Eye (tissue), 1 donor: ENCODE results near the gene DPM2.

ENCODE experiments used
- DNase-seq: peaks from one replicate; pipeline ENCODE4 v3.0.0-alpha.2; 2015

Gene DPM2

DNA sequence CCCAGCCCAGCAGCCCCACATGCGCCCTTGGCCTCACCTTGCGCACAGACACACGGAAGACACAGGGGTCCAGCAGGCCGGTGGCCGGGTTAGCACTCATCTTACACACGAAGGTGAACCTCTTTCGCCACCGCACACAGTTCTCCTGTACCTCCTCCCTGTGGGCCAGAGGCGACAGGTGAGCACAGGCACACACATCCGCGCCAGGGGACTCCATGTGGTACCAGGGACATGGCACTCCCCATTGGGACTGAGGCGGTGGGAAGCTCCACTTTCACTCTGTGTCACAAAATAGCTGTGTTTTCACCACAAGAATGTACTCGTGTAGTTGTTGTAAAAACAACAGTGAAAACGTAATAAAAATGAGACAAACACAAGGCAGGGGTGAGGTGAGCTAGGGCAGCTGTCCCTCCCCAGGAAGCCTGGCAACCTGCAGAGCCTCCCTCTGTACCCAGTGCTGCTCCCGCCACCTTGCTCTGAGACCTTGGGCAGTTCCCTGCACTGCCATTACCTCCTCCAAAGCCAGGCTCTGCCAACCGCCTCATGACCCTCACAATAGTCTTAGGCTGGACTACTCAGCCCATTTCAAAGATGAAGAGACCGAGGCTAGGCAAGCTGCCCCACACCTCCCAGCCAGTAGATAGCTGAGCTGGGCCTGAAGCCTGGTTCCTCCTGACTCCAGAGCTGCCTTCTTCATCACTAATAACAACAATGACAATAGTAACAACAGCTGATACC lies 16.3 kb upstream of the DPM2 start:
- no peak for DNase-seq

DNA sequence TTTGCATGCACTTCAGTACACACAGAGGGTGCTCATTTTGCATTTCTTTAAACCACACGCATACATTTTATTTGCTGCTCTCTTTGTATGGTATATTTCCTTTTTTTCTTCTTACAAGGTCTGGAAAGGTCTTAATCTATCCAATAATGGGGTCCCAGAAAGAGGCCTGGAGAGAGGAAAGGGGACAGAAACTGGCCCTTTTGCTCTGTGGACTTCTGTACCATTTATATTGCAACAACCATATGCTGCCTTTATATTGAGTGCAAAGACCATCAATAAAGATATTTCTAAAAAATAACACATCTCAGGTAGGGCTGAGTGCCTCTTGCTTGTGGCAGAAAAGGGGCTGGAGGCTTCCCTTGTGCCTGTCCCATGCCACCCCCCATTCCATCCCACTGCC lies 15.5 kb upstream of the DPM2 start:
- DNase-seq, result no peak

DNA sequence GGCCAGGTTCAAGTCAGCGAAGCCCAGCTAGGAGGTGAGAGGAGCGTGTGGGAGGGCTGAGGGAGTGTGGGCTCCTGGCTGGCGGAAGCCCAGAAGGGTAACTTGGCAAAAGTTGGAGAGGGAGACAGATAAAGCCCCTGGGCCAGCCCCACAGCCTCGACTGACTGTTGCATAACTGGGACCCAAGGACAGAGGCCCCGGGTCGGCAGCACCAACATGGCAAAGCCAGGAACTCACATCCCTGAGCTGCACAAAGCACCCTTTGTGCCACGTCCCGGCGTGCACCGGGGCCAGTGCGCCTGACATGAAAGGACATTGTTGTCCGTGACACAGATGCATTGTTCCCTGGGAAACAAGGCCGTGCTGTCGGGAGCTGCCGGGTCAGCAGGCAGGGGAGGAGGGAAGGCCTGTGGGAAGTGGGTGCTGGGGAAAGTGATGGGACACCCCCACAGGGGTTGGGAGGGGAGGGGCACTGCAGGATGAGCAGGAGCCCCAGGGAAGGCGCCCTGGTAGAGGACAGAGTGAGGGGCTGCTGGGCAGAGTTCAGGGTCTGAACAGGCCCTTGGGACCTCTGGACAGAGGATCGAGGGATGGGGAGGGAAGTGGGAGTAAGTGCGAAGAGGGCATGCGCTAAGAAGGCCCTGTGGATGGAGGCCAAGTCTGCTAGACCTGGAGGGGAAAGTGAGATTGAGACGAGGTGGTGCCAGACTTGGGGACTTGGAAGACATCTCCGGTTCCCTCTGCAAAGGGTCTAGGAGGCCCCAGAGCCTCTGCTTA lies 13.0 kb upstream of the DPM2 start:
- DNase-seq, result peak; percentile 89

DNA sequence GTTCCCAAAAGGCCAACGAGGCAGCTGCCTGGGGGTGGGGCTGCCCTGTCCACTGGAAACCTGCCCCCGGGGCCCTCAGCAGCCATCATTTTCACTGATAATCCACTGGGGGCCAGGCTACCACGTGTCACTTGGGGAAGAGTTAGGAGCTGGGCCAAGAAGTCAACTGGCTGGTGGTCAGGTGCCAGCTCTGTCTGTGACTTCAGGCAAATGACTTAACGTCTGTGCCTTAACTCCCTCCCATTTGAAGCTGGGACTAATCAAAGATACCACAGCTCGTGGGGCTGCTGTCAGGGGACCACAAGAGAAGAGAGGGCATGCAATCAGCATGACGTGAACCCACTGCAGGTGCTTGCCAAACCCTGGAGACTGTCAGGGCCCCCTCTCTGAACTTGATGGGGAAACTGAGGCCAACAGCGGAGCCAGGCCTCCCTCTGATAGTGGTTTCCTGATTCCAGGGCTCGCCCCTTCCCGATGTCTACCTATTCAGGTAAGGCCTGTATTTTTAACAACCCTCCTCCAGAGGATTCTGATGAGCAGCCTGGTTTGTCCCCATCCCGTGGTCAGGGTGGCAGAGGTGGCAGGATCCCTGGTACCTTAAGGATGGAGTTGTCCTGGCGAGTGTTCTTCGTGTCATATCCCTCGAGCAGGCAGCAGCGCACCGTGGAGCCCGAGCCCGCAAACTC lies 12.3 kb upstream of the DPM2 start:
- DNase-seq, result no peak

DNA sequence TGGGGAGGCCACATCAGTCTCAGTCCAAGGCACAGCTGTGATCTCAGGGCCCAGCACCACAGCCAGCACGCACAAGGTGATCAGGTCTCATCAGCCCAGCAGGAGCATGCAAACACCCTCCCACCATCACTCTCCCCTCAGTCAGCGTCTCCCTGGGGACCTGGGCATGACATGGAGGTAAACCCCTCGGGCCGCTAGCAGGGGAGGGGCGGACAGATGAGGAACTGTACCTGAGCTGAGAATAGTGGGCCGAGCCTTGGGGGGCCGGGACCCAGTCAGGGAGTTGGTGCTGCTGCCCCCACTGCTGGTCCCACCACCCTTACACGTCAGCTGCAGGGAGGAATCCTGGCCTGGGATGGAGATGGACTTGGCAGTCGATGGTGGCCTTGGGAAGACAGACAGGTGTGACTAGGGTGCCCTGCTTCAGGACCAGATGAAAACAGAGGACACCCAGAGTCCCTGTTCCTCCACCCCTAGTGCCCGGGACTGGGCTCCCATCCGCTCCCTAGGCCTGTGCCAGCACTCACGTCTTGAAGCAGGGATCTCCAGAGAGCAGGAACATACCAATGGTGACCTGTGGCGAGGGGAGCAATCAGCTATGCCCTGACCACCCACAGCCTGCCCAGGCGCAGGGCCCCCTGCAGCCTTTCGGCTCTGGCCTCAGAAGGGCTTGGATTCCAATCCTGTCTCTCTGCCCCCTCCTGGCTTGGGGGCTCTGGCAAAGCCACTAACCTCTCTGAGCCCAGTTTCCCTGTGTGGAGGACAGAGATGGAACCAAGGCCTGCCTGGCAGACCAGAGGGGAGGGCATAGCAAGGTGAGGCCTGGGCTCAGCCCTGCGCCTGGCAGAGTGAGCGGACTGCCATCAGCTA lies 10.4 kb upstream of the DPM2 start:
- no peak for DNase-seq

DNA sequence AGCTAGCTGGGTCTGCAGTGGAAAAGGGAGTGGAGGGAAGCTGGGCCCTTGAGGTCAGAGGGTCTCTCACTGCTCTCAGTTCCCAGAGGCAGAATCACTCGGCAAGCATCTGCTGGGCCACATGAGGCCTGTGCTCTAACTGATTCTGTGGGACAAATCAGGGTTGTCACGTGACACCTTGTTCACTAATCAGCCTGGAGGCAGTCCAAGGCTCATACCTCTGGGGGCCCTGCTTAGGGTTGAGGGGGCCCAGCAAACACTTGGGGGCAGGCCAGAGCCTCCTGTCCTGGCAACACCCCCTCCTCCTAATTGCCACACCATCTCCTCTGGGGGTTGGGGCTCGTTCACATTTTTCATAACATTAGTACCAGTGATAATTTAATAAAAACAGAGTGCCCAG lies 9.1 kb upstream of the DPM2 start:
- no peak for DNase-seq

DNA sequence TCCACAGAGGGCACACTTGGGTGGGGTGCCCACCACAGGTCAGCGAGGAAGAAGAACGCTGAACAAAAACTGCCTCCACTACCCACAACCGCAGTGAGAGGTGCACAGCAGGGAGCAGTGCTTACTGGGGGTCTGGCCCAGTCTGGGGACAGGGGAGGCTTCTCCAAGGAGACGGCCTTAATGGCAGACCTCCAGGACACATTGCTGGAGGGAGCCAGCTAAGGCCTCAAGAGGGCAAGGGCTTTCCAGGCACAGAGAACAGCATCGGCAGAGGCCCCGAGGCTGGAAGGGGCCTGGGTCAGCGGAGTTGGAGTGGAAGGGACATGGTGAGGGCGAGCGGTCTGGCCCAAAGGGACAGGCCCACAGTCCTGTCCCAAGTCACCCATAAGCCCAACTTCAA lies 8.3 kb upstream of the DPM2 start:
- DNase-seq, result no peak

DNA sequence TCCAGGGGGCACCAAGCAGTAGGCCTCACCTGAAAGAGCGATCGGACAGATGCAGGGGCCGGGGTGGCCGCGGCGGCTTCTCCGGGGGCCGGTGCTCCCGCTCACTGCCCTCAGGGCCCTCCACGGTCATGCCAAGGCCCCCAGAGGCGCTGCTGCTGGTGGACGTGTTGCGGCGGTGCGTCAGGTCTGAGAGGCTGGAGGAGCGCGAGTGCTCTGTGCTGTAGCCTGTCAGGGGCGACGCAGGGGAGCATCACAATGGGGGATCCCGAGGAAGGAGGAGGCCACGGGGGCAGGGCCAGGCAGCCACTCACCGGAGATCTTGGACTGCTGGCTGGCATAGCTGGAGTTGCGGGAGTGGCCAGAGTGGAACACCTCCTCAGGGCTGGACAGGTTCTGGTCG lies 7.7 kb upstream of the DPM2 start:
- no peak for DNase-seq

DNA sequence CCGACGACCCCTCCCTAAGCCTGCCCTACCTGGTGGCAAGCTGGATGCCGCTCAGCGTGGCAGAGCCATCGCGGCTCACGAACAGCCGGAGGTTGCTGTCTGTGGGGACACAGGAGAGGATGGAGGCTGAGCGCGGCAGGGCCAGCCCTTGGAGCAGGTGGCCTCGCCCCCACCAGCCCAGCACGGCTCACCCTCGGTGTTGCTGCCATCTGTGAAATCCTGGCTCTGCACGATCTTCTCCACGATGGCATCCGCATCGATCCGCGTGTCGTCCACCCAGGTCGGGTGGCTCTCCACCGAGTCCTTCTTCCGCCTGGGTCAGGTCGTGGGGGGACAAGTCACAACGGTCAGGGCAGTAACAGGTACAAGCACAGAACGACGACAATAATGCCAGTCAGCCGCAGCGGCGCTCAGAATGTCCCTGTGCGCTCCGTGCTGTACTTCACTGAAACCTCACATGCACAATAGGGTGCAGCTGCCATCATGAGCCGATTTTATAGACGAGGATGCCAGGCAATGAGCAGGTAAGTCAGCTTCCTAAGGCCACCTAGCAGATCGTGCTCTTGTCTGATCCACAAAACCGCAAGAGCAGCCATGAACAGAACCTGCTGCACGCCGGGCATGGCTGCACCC lies 7.0 kb upstream of the DPM2 start:
- no peak for DNase-seq

DNA sequence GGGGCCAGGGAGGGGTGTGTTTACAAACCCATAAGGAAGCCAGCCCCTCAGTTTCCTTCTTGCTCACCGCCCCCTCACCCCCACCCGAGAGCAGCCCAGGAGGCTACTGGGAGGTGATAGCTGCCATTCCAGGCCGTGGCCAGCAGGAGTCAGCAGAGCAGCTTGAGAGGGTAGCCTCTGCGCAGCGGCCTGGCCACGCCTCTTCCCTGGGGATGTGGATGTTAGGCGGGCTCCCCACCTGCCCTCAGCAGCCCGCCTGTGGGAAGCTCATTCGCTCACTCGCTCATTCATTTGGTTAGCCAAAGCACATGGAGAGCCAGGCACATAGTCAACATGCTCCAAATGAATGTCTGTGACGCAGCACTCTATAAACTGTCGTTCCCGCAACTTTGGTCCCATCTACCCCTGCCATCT lies 6.1 kb upstream of the DPM2 start:
- peak; percentile 84 for DNase-seq

DNA sequence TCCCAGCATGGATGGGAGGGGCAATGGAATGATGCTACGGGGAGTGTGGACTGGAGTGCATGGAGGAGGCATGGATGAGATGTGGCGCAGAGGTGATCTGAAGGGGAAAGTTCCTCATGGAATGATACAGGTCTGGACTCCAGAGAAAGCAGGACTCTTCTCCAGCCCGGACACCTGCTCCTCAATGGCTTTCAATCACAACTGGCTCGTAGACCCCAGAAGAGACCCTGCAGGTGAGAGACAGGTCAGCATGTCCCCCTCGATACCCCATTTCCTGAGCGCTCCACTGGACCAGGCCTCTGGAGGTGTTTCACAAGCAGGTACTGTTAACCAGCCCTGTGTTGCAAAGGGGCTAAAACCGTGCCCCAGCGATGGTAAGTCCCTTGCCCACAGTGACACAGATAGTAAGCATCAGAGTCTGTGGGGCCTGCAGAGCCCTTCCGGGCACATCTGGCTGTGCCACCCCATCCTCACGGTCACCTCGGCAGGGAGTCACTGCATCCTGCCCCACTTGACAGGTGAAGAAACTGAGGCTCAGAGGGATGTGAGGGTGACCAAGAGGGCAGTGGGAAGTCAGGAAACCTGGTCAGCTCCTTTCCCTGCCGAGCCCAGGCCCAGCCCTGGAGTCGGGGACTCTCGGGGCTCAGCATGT lies 5.5 kb upstream of the DPM2 start:
- no peak for DNase-seq

DNA sequence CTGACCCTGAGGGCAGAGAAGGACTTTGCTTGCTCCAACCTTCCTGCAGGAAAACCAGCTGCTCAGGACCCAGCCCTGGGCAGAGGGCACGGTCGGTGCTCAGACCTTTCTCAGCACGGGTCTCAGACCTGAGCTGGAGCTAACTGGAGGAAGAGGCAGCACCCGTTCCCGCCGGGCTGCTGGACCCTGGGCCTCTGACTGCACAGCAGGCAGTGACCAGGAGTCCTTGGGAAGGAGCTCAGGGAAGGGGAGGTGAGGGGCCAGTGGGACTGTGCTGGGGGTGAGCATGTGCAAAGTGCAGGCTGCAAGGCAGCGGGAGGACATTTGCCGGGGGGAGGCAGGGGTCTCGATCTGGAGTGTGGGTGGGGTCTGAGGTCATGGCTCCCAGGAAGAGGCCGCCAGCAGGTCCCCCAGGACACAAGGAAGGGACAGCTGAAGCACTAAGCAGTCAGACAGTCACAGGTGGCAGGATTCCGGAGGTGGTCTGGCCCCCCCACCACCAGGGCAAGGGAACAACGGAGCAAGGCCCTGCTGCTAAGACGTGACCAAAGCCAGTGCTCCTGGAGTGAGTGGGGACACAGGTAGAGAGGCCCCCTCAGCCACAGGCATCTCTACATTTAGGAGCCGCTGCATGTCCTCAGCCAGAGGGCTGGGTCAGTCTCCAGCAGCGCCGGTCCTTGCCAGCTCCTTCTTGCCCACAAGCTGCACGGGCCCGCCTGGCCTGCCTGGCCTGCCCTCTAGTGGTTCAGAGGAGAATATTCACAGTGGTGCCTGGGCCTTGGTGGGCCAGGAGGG lies 4.8 kb upstream of the DPM2 start:
- peak; percentile 80 for DNase-seq

DNA sequence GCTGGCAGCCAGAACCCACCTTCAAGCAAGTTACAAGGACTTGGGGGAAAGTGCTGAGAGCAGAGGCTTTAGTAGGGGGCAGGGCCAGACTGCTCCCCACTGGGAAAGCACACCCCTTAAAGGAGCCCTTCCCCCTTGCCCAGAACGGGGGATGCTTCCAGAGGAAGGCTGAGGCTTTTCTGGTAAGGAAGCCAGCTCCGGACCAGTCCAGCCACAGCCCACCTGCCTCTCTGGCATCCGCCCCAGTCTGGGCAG lies 4.2 kb upstream of the DPM2 start:
- no peak for DNase-seq

DNA sequence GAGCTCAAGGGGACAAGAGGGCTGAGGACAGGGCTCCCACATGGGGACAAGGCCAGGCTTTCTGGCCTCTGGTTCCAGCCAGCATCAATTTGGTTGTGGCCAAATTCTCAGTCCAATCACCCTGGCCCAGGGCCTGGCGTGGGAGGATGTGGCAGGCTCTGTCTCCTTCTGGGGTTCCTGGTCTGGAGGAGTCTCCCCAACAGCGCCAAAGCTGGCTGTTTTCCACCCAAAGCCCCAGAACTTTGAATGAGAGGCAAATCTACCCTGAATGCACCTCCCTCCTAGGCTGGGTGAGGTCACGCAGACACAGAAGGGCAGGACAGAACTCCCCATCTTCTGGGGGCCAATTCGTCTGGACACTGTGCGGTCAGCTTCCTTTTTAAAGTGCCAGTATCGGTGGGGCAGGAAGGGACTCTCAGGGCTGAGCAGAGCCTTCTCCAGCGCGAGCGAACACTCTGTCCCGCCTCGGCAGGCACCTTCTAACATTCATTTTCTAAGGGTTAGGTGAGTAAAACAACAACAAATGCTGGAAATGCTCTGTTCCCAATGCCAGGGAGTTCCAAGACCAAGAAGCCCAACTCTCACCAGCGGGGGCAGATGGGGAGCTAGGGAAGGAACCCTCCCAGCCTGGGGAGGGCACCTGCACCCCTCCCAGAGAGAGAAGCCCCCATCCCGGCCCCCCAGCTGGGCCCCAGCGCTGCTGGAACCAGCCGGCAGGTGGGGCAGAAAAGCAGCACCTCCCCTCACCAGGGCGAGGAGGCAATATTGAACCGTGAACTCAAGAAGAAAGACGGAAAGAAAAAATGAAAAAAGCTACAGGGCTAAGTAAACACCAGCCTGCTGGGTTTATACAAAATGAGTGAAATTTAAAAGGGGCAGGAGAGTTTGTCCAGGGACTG lies 3.7 kb upstream of the DPM2 start:
- no peak for DNase-seq

DNA sequence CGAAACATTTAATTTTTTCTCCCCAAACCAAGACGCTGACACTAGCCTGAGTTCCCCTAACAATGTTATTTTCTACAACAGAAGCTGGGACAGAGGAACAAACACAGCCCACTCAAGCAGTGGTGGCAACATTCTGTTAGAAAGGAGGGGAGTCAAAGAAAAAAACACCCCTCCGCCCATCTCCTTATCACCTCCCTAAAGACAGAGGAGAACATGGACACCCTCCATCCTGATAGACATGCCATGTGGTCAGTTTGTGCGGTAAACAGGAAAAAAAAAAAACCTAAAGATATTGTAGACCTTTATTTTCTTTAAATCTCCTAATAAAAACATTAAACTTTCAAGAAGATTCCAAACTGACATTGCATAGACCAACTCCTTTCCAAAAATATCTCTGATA lies 2.9 kb upstream of the DPM2 start:
- no peak for DNase-seq

DNA sequence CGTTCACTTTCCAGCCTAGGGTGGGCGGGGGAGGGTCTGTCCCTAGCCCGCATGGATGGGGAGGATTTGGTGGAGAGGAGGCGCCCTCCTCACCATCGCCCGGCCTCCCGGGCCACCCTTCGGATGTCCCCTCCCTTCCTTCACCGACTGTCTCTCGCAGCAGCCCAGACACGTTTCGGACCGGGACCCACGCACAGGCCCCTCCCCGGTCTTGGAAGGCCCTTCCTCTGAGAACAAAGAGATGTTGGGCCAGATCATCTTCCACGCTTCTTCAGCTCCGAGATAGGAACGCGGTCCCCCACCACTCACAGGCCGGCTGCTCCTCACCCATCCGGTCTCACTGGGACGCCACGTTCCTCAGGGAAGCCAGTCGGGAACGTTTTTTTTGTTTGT lies 640 bp upstream of the DPM2 start:
- DNase-seq, result peak; percentile 57

DNA sequence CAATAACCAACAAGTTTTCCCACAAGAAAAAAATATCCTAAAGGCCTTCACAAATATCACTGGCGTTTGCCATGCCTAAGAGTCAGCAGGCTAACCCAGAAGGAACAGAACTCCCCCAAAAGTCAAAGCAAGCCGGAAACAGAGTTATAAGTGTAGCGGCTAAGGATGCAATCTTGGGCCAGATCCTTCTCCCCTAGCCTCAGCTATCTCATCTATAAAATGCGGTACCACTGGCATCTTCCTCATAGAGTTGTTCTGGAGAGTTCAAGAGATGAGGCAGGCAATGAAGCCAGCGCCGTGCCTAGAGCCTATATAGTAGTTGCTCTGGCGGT lies 632 bp downstream of the DPM2 start:
- no peak for DNase-seq

DNA sequence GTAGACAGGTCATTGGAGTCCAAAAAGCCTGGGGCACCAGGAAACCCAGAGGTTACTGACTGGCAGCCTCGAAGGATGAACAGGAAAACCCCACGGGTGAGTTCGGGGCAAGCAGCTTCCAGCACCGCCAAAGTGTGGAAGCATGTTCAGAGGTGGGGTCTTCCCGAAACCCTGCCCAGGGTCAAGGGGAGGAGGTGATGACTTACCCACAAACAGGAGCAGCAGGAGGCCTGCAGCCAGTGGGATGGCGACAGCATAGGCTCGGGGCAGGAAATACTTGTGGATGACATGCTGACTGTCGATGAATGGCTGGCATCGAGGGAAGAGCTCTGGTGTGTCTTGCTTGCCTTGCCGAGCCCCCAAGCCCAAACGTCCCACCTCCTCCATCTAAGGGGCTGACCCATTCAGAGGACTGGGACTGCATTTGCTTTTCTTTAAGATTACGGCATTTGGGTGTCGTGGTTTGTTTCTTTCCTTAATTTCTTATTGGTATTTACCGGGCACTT lies 1.3 kb downstream of the DPM2 start:
- DNase-seq, result no peak

DNA sequence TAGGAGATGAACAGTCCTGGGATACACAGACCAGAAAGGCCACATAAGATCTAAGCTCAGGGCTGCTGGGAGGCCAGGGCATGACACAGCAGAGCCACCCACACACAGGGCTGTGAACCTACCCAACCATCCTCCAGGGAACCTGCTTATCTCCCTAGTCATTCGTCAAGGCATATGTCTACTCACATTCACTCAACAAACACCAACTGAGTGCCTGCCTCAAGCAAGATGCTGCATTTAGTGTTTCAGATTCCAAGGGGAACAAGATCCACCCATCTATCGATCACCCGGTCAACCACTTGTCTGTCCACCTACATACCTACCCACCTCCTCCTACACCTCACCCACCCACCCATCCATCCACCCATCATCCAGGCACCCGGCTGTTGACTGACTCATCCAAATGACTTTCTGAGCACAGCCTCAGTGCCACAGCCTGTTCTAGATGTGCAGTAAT lies 1.9 kb downstream of the DPM2 start:
- DNase-seq, result no peak

DNA sequence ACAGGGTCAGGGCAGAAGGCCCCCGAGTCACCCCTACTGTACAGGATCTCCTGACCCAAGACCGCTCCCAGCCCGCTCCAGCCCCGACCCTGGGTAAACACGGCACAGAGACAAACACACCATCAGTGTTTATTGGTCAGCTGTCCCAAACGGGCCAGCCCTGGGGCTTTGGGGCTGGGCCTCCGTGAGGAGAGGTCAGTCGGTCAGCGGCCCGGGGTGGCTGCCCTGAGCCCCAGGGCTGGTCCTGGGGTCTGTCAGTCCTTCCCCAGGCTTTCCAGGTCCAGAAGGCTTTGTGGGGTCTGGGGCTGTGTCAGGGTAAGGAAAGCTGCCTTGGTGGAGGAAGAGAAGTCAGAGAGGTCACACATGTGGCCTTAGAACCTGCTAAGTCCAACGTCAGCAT lies 2.7 kb downstream of the DPM2 start:
- no peak for DNase-seq
